ENCODE measurements around the gene SLC51B. TPM values are rescaled to one million over a fixed set of nuclear protein-coding genes. Genes with fewer than 3 reads are reported as not detected.

Gene SLC51B
- total and polyA plus RNA-seq, 9 of the 15 experiments (the other 6 are each of a cell fraction or from before 2014, with no cell fraction given) = not detected

- CTCF ChIA-PET (ENCODE audit: low intra/inter-chr PET ratio) = interaction anchor here (0.8 to 3.3 kb wide), 2 partner anchors 55 to 357 kb away, joined by 3 to 17 read pairs; no protein-coding TSS in a partner anchor
- no peak overlapping the region for H2AFZ ChIP-seq (ENCODE audit: low read depth, low read length)
- no peaks in the 10 kb centered on the region for H3K9me3 ChIP-seq (replicated peaks; ENCODE audit: control insufficient read depth, insufficient read depth, low read depth, low read length)
- peaks cover 8% of the 10 kb centered on the region for H4K20me1 ChIP-seq (replicated peaks; ENCODE audit: control insufficient read depth, insufficient read depth, low read length)
- H3K4me3 ChIP-seq = no peak overlapping the region
- WGBS (ENCODE audit: insufficient coverage, low coverage, missing lambda C conversion rate) = 24% methylated on average over 13 of the region's 13 CpGs
- H3K79me2 ChIP-seq (ENCODE audit: control insufficient read depth, insufficient read depth, low read length) = no peaks in the 10 kb centered on the region
- peaks cover 0 to 4% of the 10 kb centered on the region in 2 experiments; a peak in 1 of 5 replicates for H3K4me1 ChIP-seq (replicated peaks in 1 of 2; ENCODE audit: control insufficient read depth in 2 of 2, insufficient read depth in 2 of 2, low read length in 2 of 2)
- FAIRE-seq (no peak), ATAC-seq (no peak), DNase-seq (ENCODE audit: extremely low read depth in 1 of 4, low spot score in 3 of 4) (no peak)
- no peak overlapping the region for H3K27ac ChIP-seq (ENCODE audit: extremely low read depth, low read depth, low read length)
- no peaks in the 10 kb centered on the region for H3K9me1 ChIP-seq (ENCODE audit: control insufficient read depth, insufficient read depth, low read length)
- in situ Hi-C loops (cut with MboI) (no loop called here), intact Hi-C loops (cut with micrococcal nuclease) (loop anchor here (5.0 kb wide), 1 partner anchor 56 kb away; no protein-coding TSS in a partner anchor)
- H3K9ac ChIP-seq (ENCODE audit: insufficient read depth in 1 of 2, low read depth in 2 of 2, low read length in 2 of 2) = peak overlapping the region in 1 of 2 experiments; percentile 69; a peak in 1 of 4 replicates
- no TSS peak for BruUV-seq (replicated peaks)
- no peak for TF ChIP-seq SMARCA5 (IDR thresholded peaks at IDR 0.05)
- TF ChIP-seq ERF (CRISPR knock-in tag; IDR thresholded peaks at IDR 0.05) = no peak
- TF ChIP-seq ZNF316 (IDR thresholded peaks at IDR 0.05) = no peak
- TF ChIP-seq CCNT2 (IDR thresholded peaks at IDR 0.05; ENCODE audit: borderline replicate concordance, extremely low read depth, insufficient read length, low read depth, low read length) = no peak
- no peak for TF ChIP-seq FOXJ3 (CRISPR knock-in tag; IDR thresholded peaks at IDR 0.05)
- TF ChIP-seq MXD1 (CRISPR knock-in tag; IDR thresholded peaks at IDR 0.05; ENCODE audit: borderline replicate concordance, poor library complexity, severe bottlenecking) = no peak
- no peak for TF ChIP-seq ZNF239 (CRISPR knock-in tag; IDR thresholded peaks at IDR 0.05)
- no peak for TF ChIP-seq ZNF830 (CRISPR knock-in tag; IDR thresholded peaks at IDR 0.05)
- TF ChIP-seq CC2D1A (IDR thresholded peaks at IDR 0.05) = no peak
- no peak for TF ChIP-seq NR2C1 (IDR thresholded peaks at IDR 0.05)
- TF ChIP-seq NR2C1 (tag; IDR thresholded peaks at IDR 0.05) = no peak
- no peak for TF ChIP-seq ZNF23 (CRISPR knock-in tag; IDR thresholded peaks at IDR 0.05)
- TF ChIP-seq CHD4 (IDR thresholded peaks at IDR 0.05; ENCODE audit: insufficient read depth, insufficient replicate concordance, low read depth, low read length, poor library complexity, severe bottlenecking) = no peak
- H3K36me3 ChIP-seq (ENCODE audit: control insufficient read depth, insufficient read depth, low read length) = no peaks in the 10 kb centered on the region
- POLR2A ChIA-PET = interaction anchor here (0.6 kb wide), 1 partner anchor 12 kb away, joined by 4 read pairs; no protein-coding TSS in a partner anchor
- H3K4me2 ChIP-seq (ENCODE audit: insufficient read depth, low read length) = no peak overlapping the region
- peaks cover 20 to 36% of the 10 kb centered on the region in 2 experiments for H3K27me3 ChIP-seq (ENCODE audit: control insufficient read depth in 2 of 2, insufficient read depth in 2 of 2, low read length in 2 of 2)
Observed at GRCh38 chr15:65087873-65088642, 42.9 kb downstream of the SLC51B start.
